HEK293 (cell line): ENCODE results near the gene KCNMA1.

ENCODE experiments used
- ELK4 ChIP-seq: IDR thresholded peaks from 2 replicates; pipeline ENCODE4 v1.6.1; 2011; ENCODE audit warnings: mild to moderate bottlenecking, low read depth, low read length, borderline replicate concordance
- YY1 ChIP-seq: fragments of 450-650 bp; formaldehyde crosslinking; IDR thresholded peaks from 2 replicates; pipeline ENCODE4 v1.5.1; 2018; ENCODE audit warnings: missing biosample characterization, missing genetic modification characterization
- ZNF10 ChIP-seq: fragments of 450-650 bp; formaldehyde crosslinking; IDR thresholded peaks from 2 replicates; pipeline ENCODE4 v1.5.1; 2017; ENCODE audit warnings: missing biosample characterization, missing genetic modification characterization
- ZNF138 ChIP-seq: fragments of 450-650 bp; formaldehyde crosslinking; IDR thresholded peaks from 2 replicates; pipeline ENCODE4 v1.5.1; 2016; ENCODE audit warnings: missing biosample characterization, missing genetic modification characterization, borderline replicate concordance
- ZNF184 ChIP-seq: fragments of 450-650 bp; IDR thresholded peaks from 2 replicates; pipeline ENCODE4 v1.5.1; 2018; ENCODE audit warnings: missing biosample characterization, mild to moderate bottlenecking, missing genetic modification characterization
- ZNF513 ChIP-seq: fragments of 450-650 bp; IDR thresholded peaks from 2 replicates; pipeline ENCODE4 v1.5.1; 2018; ENCODE audit warnings: missing biosample characterization, missing genetic modification characterization
- ZNF843 ChIP-seq: fragments of 450-650 bp; formaldehyde crosslinking; IDR thresholded peaks from 2 replicates; pipeline ENCODE4 v1.5.1; 2016; ENCODE audit warnings: missing biosample characterization, missing genetic modification characterization
- TF ChIP-seq, protein P1 (sequence below): fragments of 450-650 bp; formaldehyde crosslinking; IDR thresholded peaks from 2 replicates; pipeline ENCODE4 v1.5.1; 2016; ENCODE audit warnings: missing biosample characterization, missing genetic modification characterization
- TF ChIP-seq, protein P2 (sequence below): fragments of 450-650 bp; formaldehyde crosslinking; IDR thresholded peaks from 2 replicates; pipeline ENCODE4 v1.5.1; 2016; ENCODE audit warnings: missing biosample characterization, missing genetic modification characterization
- TF ChIP-seq, protein P3 (sequence below): fragments of 450-650 bp; formaldehyde crosslinking; IDR thresholded peaks from 2 replicates; pipeline ENCODE4 v1.5.1; 2016; ENCODE audit warnings: missing biosample characterization, missing genetic modification characterization

GRCh38 chr10:77308084-77308732 lies 329.4 kb downstream of the KCNMA1 start:
- no peak for TF ChIP-seq ELK4
- TF ChIP-seq ZNF138 (tag by site-specific recombination) = no peak
- TF ChIP-seq ZNF184 (tag by site-specific recombination) = no peak
- no peak for TF ChIP-seq YY1 (tag by site-specific recombination)
- TF ChIP-seq, protein P1, sequence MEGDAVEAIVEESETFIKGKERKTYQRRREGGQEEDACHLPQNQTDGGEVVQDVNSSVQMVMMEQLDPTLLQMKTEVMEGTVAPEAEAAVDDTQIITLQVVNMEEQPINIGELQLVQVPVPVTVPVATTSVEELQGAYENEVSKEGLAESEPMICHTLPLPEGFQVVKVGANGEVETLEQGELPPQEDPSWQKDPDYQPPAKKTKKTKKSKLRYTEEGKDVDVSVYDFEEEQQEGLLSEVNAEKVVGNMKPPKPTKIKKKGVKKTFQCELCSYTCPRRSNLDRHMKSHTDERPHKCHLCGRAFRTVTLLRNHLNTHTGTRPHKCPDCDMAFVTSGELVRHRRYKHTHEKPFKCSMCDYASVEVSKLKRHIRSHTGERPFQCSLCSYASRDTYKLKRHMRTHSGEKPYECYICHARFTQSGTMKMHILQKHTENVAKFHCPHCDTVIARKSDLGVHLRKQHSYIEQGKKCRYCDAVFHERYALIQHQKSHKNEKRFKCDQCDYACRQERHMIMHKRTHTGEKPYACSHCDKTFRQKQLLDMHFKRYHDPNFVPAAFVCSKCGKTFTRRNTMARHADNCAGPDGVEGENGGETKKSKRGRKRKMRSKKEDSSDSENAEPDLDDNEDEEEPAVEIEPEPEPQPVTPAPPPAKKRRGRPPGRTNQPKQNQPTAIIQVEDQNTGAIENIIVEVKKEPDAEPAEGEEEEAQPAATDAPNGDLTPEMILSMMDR = no peak
- TF ChIP-seq ZNF10 (tag by site-specific recombination) = no peak
- no peak for TF ChIP-seq ZNF843 (tag by site-specific recombination)
- TF ChIP-seq, protein P2, sequence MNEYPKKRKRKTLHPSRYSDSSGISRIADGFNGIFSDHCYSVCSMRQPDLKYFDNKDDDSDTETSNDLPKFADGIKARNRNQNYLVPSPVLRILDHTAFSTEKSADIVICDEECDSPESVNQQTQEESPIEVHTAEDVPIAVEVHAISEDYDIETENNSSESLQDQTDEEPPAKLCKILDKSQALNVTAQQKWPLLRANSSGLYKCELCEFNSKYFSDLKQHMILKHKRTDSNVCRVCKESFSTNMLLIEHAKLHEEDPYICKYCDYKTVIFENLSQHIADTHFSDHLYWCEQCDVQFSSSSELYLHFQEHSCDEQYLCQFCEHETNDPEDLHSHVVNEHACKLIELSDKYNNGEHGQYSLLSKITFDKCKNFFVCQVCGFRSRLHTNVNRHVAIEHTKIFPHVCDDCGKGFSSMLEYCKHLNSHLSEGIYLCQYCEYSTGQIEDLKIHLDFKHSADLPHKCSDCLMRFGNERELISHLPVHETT (tag by site-specific recombination) = no peak
- TF ChIP-seq ZNF513 (tag by site-specific recombination) = no peak
- TF ChIP-seq, protein P3, sequence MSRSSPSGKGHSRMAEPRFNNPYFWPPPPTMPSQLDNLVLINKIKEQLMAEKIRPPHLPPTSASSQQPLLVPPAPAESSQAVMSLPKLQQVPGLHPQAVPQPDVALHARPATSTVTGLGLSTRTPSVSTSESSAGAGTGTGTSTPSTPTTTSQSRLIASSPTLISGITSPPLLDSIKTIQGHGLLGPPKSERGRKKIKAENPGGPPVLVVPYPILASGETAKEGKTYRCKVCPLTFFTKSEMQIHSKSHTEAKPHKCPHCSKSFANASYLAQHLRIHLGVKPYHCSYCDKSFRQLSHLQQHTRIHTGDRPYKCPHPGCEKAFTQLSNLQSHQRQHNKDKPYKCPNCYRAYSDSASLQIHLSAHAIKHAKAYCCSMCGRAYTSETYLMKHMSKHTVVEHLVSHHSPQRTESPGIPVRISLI (tag by site-specific recombination) = no peak
